Cardiac fibroblast (primary cell): ENCODE measurements around the gene SRSF6.
"Not testable (repeated sequence)": the region's sequence is repeated elsewhere in the genome, so short reads cannot be mapped to it uniquely, and the experiment has no call there.

ENCODE experiments used
- DNase-seq, 2 donors: peaks; one replicate each; pipeline versions ENCODE4 v3.0.0 to v3.0.0-alpha.2; 2010; ENCODE audit warnings: low read depth in 2 of 2
- H3K4me3 ChIP-seq, 2 donors: replicated peaks in 1 of 2; 1 replicate in 1 of 2; 2 replicates in 1 of 2; pipeline ENCODE4 v1.5.1; 2011; ENCODE audit warnings: low read depth in 2 of 2, low read length in 2 of 2, mild to moderate bottlenecking in 2 of 2, moderate library complexity in 1 of 2
- TF ChIP-seq, protein P1 (sequence below): IDR thresholded peaks from one replicate; pipeline ENCODE4 v1.5.1; 2011; ENCODE audit warnings: low read depth, mild to moderate bottlenecking, low read length, inconsistent platforms

Gene SRSF6

GRCh38 chr20:43492101-43492500 is 34.4 kb downstream of the SRSF6 start:
- H3K4me3 ChIP-seq: no peak overlapping the region
- TF ChIP-seq, protein P1, sequence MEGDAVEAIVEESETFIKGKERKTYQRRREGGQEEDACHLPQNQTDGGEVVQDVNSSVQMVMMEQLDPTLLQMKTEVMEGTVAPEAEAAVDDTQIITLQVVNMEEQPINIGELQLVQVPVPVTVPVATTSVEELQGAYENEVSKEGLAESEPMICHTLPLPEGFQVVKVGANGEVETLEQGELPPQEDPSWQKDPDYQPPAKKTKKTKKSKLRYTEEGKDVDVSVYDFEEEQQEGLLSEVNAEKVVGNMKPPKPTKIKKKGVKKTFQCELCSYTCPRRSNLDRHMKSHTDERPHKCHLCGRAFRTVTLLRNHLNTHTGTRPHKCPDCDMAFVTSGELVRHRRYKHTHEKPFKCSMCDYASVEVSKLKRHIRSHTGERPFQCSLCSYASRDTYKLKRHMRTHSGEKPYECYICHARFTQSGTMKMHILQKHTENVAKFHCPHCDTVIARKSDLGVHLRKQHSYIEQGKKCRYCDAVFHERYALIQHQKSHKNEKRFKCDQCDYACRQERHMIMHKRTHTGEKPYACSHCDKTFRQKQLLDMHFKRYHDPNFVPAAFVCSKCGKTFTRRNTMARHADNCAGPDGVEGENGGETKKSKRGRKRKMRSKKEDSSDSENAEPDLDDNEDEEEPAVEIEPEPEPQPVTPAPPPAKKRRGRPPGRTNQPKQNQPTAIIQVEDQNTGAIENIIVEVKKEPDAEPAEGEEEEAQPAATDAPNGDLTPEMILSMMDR: no peak
- DNase-seq: no peak

- no peak overlapping the region for H3K4me3 ChIP-seq
- DNase-seq: no peak
- TF ChIP-seq, protein P1: no peak
Measured at GRCh38 chr20:43495388-43495787, 37.7 kb downstream of the SRSF6 start.

DNA sequence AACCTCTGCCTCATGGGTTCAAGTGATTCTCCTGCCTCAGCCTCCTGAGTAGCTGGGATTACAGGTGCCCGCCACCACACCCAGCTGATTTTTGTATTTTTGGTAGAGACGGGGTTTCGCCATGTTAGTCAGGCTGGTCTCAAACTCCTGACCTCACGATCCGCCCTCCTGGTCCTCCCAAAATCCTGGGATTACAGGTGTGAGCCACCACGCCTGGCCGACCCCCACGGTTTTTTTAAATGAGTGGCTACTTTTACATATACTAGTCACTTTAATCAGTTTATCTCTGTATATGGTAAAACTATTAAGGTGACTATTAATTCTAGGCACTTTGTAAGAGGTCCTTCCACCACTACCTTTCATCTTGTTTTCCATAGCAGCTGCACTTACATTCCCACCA is 44.3 kb downstream of the SRSF6 start:
- DNase-seq, H3K4me3 ChIP-seq: not testable (repeated sequence)

- no peak for DNase-seq
- H3K4me3 ChIP-seq: no peak overlapping the region
- TF ChIP-seq, protein P1: no peak
Measured at GRCh38 chr20:43506238-43506637, 48.5 kb downstream of the SRSF6 start.

DNA sequence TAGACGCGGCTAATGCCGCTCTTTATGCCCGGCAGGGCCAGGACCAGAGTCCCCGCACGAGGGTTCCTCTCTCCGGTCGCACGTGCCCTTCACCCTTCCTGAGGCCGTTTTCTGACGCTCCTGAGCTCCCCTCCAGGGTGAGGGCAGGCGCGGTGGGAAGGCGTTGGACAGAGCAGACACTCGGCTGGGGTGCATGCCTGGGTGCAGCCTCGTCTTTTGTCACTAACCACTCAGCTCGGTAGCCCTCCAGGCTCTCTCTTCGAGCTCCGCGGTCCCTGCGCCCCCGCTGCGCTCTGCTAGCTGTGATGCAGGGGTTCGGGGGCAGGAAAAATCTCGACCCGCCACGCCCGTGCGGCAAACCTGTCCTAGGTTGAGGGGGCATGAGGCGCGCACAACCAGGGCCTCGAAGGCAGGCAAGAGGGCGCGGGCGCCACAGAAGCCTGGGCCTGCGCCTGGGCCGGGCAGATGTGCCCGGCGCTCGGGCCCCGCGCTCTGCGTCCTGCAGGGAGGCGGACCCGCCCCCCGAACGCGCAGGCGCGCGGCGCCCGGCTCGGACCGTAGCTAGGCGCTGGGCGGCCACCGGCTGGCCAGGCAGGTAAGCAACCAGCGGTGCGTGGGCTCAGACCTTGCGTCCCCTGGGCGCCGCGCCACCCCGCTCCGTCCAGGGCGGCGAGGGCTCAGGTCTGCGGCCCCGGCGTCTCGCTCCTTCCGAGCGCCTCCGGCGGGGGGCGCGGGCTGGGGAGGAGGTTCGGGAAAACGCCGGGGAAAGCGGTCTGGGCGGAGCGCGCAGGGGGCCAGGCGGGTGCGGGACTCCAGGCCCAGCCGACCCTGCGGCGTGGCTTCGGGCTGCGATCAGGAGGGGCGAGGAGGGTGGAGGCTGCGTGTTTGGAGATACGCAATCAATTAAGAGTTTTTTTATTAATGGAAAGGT is 49.7 kb downstream of the SRSF6 start, which contains the start of gene L3MBTL1:
Gene L3MBTL1 (plus strand): TSS at position 548 of the 931 bp plus-strand sequence. CDS start 5,807 bp downstream, outside the sequence.
- H3K4me3 ChIP-seq: peak within 1 kb of the TSS; percentile 44 to 59
- peak; percentile 33 to 47 for DNase-seq
- TF ChIP-seq, protein P1: no peak

DNA sequence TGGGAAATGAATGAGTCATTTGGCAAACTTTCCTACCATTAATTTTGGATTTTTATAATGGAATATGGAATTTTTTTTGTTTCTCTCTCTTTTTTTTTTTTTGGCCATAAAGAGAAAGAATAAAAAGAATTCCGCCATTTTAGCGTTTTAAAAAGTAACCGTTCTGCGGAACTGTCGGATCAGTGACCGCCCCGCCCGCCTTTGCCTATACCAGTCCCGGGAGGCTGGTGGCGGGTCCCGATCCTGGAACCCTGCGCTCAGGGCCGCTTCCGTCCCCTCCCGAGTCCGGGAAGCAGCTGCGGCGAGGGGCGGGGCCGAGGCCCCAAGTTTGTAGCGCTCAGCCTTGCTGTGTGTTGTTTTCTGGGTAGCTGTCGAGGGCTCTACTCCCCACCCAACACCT is 50.4 kb downstream of the SRSF6 start:
- peak overlapping the region; percentile 44 to 59 for H3K4me3 ChIP-seq
- TF ChIP-seq, protein P1: no peak
- no peak for DNase-seq

DNA sequence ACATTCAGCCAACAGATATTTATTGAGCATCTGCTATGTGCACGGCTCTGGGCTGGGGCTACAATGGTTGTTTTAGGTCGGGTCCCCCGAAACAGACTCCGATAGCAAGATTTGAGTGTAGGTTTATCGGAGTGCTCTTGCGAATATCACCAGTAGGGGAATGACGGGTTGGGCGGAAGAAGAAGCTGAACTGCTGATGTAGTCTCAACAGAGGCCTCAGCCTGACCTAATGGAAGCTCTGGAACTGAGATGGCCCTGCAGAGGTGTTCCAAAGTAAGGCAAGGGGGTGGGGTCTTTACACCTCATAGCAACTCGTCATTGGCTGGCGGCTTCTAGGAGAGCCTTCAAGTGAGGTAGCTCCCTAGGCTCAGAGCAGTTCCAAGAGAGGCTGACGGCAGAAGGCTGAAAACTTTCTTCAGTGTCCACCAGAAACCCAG is 50.9 kb downstream of the SRSF6 start:
- TF ChIP-seq, protein P1: no peak
- H3K4me3 ChIP-seq: no peak overlapping the region
- DNase-seq: peak in 1 of 2 donors; percentile 17
